ENCODE data around the gene VPS52. TPM values are rescaled to one million over a fixed set of nuclear protein-coding genes. Genes with fewer than 3 reads are reported as not detected.
A peak's percentile ranks its signal among the peaks of the same experiment; 100 is the strongest.

VPS52 gene
- total and polyA plus RNA-seq, 7 donors: 29.3 to 52.5 (median 35.7) TPM

- peak overlapping the region; percentile 11 for H3K4me3 ChIP-seq
- WGBS, 3 donors: 89 to 95% (median 90%) methylated on average over 3 of the region's 3 CpGs
- intact Hi-C loops (cut with DNase I): no loop called here
These were observed 48.3 kb upstream of the VPS52 start for GRCh38 chr6:33319939-33320314.

GRCh38 chr6:33318426-33319073 lies 46.9 kb upstream of the VPS52 start:
- Histone ChIP-seq H3K4me1 (peaks cover 52% of the 10 kb centered on the region), H3K4me3 (peak overlapping the region; percentile 68), H3K9me3 (no peaks in the 10 kb centered on the region), H3K27me3 (ENCODE audit: insufficient read depth in 3 of 3, low read length in 2 of 3) (no peaks in the 10 kb centered on the region), H3K36me3 (ENCODE audit: insufficient read depth in 1 of 2, low read depth in 1 of 2) (peaks cover 11 to 32% of the 10 kb centered on the region in 2 donors), H3K27ac (peak overlapping the region; percentile 77)
- no peak for TF ChIP-seq CTCF (IDR thresholded peaks at IDR 0.05)
- DNase-seq: no peak
- WGBS, 3 donors: 64 to 66% (median 66%) methylated on average over 7 to 8 of the region's 8 CpGs
- intact Hi-C loops (cut with DNase I): no loop called here
- no peak for ATAC-seq

More at GRCh38 chr6:33319939-33320314, 48.3 kb upstream of the VPS52 start:
- H3K36me3 ChIP-seq (ENCODE audit: insufficient read depth in 1 of 2, low read depth in 1 of 2): peaks cover 11 to 32% of the 10 kb centered on the region in 2 donors
- peaks cover 46% of the 10 kb centered on the region for H3K4me1 ChIP-seq
- TF ChIP-seq CTCF (IDR thresholded peaks at IDR 0.05): no peak
- H3K9me3 ChIP-seq: no peaks in the 10 kb centered on the region
- peak overlapping the region; percentile 30 for H3K27ac ChIP-seq
- no peaks in the 10 kb centered on the region for H3K27me3 ChIP-seq (ENCODE audit: insufficient read depth in 3 of 3, low read length in 2 of 3)
- ATAC-seq: no peak
- DNase-seq: no peak

GRCh38 chr6:33317669-33318425 lies 46.2 kb upstream of the VPS52 start, which contains the start of gene ZBTB22:
TSS of gene ZBTB22 (minus strand) at chr6:33317744. CDS start at chr6:33316916, 828 bp downstream.
- H3K4me3 ChIP-seq: peak within 1 kb of the TSS; percentile 68
- H3K27ac ChIP-seq: peak within 1 kb of the TSS; percentile 77
- no peak for TF ChIP-seq CTCF (IDR thresholded peaks at IDR 0.05)
- intact Hi-C loops (cut with DNase I): no loop called here
- peak; percentile 82 to 86 (median 86) for ATAC-seq
- H3K27me3 ChIP-seq (ENCODE audit: insufficient read depth in 3 of 3, low read length in 2 of 3): no peaks in the 10 kb centered on the region
- peak; percentile 99 for DNase-seq
- peaks cover 52% of the 10 kb centered on the region for H3K4me1 ChIP-seq
- peaks cover 11 to 32% of the 10 kb centered on the region in 2 donors for H3K36me3 ChIP-seq (ENCODE audit: insufficient read depth in 1 of 2, low read depth in 1 of 2)
- H3K9me3 ChIP-seq: no peaks in the 10 kb centered on the region
- WGBS, 3 donors: 1 to 2% (median 1%) methylated on average over 28 to 44 of the region's 44 CpGs

- peaks cover 54% of the 10 kb centered on the region for H3K4me1 ChIP-seq
- no peaks in the 10 kb centered on the region for H3K9me3 ChIP-seq
- ATAC-seq: peak; percentile 13 to 30 (median 20)
- intact Hi-C loops (cut with DNase I): no loop called here
- no peak for DNase-seq
- H3K27ac ChIP-seq: peak overlapping the region; percentile 77
- 2 to 4% (median 3%) methylated on average over 10 to 27 of the region's 27 CpGs for WGBS, 3 donors
- H3K36me3 ChIP-seq (ENCODE audit: insufficient read depth in 1 of 2, low read depth in 1 of 2): peaks cover 11 to 32% of the 10 kb centered on the region in 2 donors
- no peaks in the 10 kb centered on the region for H3K27me3 ChIP-seq (ENCODE audit: insufficient read depth in 3 of 3, low read length in 2 of 3)
- TF ChIP-seq CTCF (IDR thresholded peaks at IDR 0.05): no peak
- peak overlapping the region; percentile 68 for H3K4me3 ChIP-seq
These were observed 45.7 kb upstream of the VPS52 start for GRCh38 chr6:33317419-33317668.
